Psoas muscle (tissue), 8 donors: ENCODE data around the gene CAMK1D. TPM values are rescaled to one million over a fixed set of nuclear protein-coding genes. Genes with fewer than 3 reads are reported as not detected.
A peak's percentile ranks its signal among the peaks of the same experiment; 100 is the strongest.

Experiments used
- ATAC-seq, 4 donors: fragments of 200-7000 bp; cut with Tn5 transposase; one replicate each; pipeline ENCODE4 v1.9.1; 2020; ENCODE audit warnings: moderate library complexity in 3 of 4, mild to moderate bottlenecking in 2 of 4
- DNase-seq, 2 donors: peaks; one replicate each; pipeline ENCODE4 v3.0.0-alpha.2; 2020
- H3K27ac ChIP-seq: fragments of 200-600 bp; one replicate; pipeline ENCODE4 v1.8.0; 2022
- H3K27me3 ChIP-seq, 3 donors: fragments of 200-600 bp in 1 of 3; one replicate each; pipeline versions ENCODE4 v1.6.1 to v1.8.0; 2013 to 2022; ENCODE audit warnings: low read length in 2 of 3, mild to moderate bottlenecking in 2 of 3, moderate library complexity in 1 of 3; ENCODE audit not compliant: insufficient read depth in 3 of 3
- H3K36me3 ChIP-seq, 2 donors: fragments of 200-600 bp in 1 of 2; one replicate each; pipeline versions ENCODE4 v1.6.1 to v1.8.0; 2013 to 2022; ENCODE audit warnings: low read depth in 1 of 2, mild to moderate bottlenecking in 1 of 2, moderate library complexity in 1 of 2; ENCODE audit not compliant: insufficient read depth in 1 of 2
- H3K4me1 ChIP-seq: fragments of 200-600 bp; one replicate; pipeline ENCODE4 v1.8.0; 2022
- H3K4me3 ChIP-seq: fragments of 200-600 bp; one replicate; pipeline ENCODE4 v1.8.0; 2022; ENCODE audit warnings: mild to moderate bottlenecking
- H3K9me3 ChIP-seq: fragments of 200-600 bp; one replicate; pipeline ENCODE4 v1.8.0; 2022
- WGBS, 3 donors: extraction: QIAGEN DNeasy Blood & Tissue Kit; methylation state at CpG; one replicate each; pipeline versions ENCODE4 v1.1.6 to v1.1.7; 2013; 5-methylcytosine and 5-hydroxymethylcytosine counted together
- intact Hi-C, 2 donors: fragments of 100-400 bp; cut with DNase I; formaldehyde crosslinking; loops; one replicate each; pipeline versions ENCODE4 v1.11.0 to v1.14.2; 2022
- polyA plus RNA-seq, 3 donors: library from polyadenylated mRNA; stranded (reverse); fragments of 200-250 nt; gene quantifications; one replicate each; pipeline ENCODE4 v1.2.3, GENCODE V29; 2013
- total RNA-seq, 4 donors: library from RNA; stranded (reverse); fragmentation: NEBNext Ultra II Directional in 2 of 4; extraction: Animal tissue kit (Norgen Biotek cat#: 25700) in 2 of 4; gene quantifications; one replicate each; pipeline versions ENCODE4 v1.2.1 to v1.2.4, GENCODE V29; 2021 to 2023
- TF ChIP-seq, protein P1 (sequence below): fragments of 200-600 bp; IDR thresholded peaks from one replicate; pipeline ENCODE4 v1.8.0; 2022; ENCODE audit warnings: antibody characterized with exemption
- donor health status: healthy with polysubstance abuse.
- donor health status: DM: no; HTN: no; CAD: no; lungs with moderate emphysema.
- donor health status: Bipolar disorder and iron deficiency.
- donor health status: healthy.
- donor health status: DM: yes; HTN: yes; CAD: no.
- donor health status: DM: no; HTN: no; CAD: no.
- donor health status: DM: no; HTN: no; CAD: no.
- donor health status: DM: yes; HTN: yes; CAD: no.

The CAMK1D gene
- total and polyA plus RNA-seq, 7 donors = 0.39 to 1.8 (median 0.53) TPM

DNA sequence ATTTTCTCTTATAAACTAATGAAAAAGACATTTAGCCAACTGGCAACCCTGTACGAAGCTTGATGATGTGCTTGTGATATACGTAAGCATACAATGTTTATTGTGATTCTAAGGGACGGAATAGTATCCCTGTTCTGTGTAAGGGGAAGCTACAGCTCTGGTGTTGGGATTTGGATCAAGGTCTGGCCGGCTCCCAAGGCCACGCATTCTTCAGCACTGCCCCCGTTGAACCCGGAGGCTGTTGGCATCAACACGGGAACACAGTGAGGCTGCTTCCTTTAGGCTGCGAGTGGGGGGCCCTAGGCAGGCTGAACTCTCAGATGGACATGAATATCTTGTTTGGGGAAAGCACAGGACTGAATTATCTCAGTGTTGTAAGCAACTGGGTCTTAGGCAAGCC, 180.6 kb downstream of the CAMK1D start:
- no peaks in the 10 kb centered on the region for H3K4me1 ChIP-seq
- 49 to 50% (median 50%) methylated on average over 9 of the region's 9 CpGs for WGBS, 3 donors
- ATAC-seq (no peak), DNase-seq (no peak)
- no peaks in the 10 kb centered on the region for H3K9me3 ChIP-seq
- H3K27ac ChIP-seq = no peak overlapping the region
- H3K27me3 ChIP-seq = no peaks in the 10 kb centered on the region
- intact Hi-C loops = no loop called here
- TF ChIP-seq, protein P1, sequence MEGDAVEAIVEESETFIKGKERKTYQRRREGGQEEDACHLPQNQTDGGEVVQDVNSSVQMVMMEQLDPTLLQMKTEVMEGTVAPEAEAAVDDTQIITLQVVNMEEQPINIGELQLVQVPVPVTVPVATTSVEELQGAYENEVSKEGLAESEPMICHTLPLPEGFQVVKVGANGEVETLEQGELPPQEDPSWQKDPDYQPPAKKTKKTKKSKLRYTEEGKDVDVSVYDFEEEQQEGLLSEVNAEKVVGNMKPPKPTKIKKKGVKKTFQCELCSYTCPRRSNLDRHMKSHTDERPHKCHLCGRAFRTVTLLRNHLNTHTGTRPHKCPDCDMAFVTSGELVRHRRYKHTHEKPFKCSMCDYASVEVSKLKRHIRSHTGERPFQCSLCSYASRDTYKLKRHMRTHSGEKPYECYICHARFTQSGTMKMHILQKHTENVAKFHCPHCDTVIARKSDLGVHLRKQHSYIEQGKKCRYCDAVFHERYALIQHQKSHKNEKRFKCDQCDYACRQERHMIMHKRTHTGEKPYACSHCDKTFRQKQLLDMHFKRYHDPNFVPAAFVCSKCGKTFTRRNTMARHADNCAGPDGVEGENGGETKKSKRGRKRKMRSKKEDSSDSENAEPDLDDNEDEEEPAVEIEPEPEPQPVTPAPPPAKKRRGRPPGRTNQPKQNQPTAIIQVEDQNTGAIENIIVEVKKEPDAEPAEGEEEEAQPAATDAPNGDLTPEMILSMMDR = no peak
- H3K4me3 ChIP-seq = no peak overlapping the region
- H3K36me3 ChIP-seq = no peaks in the 10 kb centered on the region

DNA sequence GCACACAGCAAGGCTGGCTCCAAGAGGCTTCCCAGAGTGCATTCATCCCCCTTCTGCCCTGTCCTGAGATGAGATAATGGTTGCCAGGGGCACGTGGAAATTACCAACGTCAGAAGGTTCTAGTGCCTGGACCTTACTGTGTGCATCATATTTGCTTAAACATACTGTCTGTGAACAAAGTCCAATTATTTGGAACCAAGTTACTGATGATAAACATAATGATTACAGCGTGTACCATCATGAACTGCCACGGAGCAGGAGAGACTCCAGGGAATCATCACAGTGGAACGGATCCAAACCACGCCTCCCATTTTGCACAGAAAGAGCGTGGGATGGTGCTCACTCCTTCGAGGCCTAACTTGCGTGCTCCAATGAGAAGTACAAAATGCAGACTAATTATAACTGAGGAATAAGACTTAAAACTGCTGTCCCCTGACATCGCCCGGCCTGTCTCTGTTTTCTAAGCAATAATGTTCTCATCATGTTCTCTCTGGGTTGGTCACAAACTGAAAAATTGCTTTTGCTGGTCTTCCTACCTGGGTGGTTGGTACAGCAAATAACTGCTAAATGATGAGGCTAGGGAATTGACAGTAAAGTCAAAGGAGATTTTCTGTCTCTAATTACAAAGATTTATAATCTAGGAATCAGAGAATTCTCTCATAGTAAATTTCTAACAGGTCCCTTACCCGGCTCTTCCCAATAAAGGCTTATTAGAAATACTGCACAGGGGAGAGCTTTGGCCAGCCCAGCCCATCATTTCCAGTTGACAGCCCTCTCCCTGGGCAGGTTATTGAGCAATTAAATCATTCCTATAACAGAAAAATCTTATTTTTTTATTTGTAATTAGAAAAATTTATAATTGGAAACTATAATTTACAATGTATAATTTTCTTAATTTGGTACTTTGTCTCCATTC, 182.2 kb downstream of the CAMK1D start:
- 57 to 65% (median 65%) methylated on average over 12 of the region's 12 CpGs for WGBS, 3 donors
- ATAC-seq = no peak
- intact Hi-C loops = no loop called here

DNA sequence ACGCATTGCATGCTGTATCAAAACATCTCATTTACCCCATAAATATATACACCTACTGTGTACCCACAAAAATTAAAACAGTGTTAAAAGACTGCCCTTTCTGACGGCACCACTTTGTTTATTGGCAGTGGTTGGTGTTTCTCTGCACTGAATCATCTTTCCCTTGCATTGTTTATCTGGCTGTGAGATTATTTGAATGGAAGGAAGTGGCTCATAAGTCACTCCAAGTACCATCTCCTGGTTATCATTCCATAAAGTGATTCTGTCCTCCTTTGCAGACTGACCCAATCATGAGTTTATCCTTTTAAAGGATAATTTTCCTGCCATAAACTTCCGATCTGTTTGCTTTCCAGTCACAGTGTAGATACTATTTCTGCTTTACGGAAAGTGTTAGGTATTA, 183.8 kb downstream of the CAMK1D start:
- no peaks in the 10 kb centered on the region for H3K9me3 ChIP-seq
- DNase-seq (no peak), ATAC-seq (no peak)
- intact Hi-C loops = no loop called here
- TF ChIP-seq, protein P1 = no peak
- H3K36me3 ChIP-seq = no peaks in the 10 kb centered on the region
- no peak overlapping the region for H3K4me3 ChIP-seq
- 88 to 90% (median 90%) methylated on average over 4 of the region's 4 CpGs for WGBS, 3 donors
- no peak overlapping the region for H3K27ac ChIP-seq
- no peaks in the 10 kb centered on the region for H3K27me3 ChIP-seq
- no peaks in the 10 kb centered on the region for H3K4me1 ChIP-seq

More for the DNA sequence above, 182.2 kb downstream of the CAMK1D start:
- TF ChIP-seq, protein P1 = no peak
- Histone ChIP-seq H3K4me3 (no peak overlapping the region), H3K27me3 (no peaks in the 10 kb centered on the region), H3K4me1 (no peaks in the 10 kb centered on the region), H3K27ac (no peak overlapping the region), H3K9me3 (no peaks in the 10 kb centered on the region), H3K36me3 (no peaks in the 10 kb centered on the region)
- peak; percentile 40 to 68 for DNase-seq

DNA sequence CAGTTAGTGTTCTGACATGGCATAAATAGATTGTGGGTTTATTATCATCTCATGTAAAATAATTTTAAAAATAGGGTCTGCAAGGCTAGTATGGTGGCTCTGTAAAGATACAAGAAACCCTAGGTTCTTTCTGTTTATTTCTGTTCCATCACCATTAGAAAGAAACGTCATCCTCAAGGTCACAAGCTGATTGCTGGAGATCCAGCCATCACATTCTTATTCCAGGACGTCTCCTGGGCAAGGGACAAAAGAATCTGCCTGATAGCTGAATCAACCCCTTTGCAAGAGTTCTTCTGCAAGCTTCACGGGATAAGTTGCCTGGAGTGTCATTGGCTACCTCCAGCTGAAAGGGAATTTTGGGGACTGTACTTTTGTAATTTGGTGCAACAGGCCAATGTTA, 184.4 kb downstream of the CAMK1D start:
- no peak for DNase-seq
- Histone ChIP-seq H3K9me3 (no peaks in the 10 kb centered on the region), H3K27ac (no peak overlapping the region), H3K36me3 (no peaks in the 10 kb centered on the region), H3K4me1 (no peaks in the 10 kb centered on the region), H3K27me3 (no peaks in the 10 kb centered on the region), H3K4me3 (no peak overlapping the region)
- intact Hi-C loops = no loop called here
- TF ChIP-seq, protein P1 = no peak
- no peak for ATAC-seq
- WGBS, 3 donors = 86 to 89% (median 88%) methylated on average over 3 of the region's 3 CpGs
